HG03342 (cell line): ENCODE results near the gene TM2D3.

Experiments used
- ATAC-seq: cut with Tn5 transposase; IDR thresholded peaks from one replicate; pipeline ENCODE4 v1.9.1; 2021; ENCODE audit warnings: mild to moderate bottlenecking, moderate library complexity; ENCODE audit not compliant: unreplicated experiment

Gene TM2D3

DNA sequence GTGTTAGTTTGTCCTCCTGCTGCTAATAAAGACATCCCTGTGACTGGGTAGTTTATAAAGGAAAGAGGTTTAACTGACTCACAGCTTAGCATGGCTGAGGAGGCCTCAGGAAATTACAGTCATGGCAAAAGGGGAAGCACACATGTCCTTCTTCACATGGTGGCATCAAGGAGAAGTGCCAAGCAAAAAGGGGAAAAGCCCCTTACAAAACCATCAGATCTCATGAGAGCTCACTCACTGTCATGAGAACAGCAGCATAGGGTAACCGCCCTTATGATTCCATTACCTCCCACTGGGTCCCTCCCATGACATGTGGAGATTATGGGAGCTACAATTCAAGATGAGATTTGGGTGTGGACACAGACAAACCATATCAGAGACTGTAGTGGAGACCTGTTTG, 27.0 kb downstream of the TM2D3 start:
- ATAC-seq = no peak

DNA sequence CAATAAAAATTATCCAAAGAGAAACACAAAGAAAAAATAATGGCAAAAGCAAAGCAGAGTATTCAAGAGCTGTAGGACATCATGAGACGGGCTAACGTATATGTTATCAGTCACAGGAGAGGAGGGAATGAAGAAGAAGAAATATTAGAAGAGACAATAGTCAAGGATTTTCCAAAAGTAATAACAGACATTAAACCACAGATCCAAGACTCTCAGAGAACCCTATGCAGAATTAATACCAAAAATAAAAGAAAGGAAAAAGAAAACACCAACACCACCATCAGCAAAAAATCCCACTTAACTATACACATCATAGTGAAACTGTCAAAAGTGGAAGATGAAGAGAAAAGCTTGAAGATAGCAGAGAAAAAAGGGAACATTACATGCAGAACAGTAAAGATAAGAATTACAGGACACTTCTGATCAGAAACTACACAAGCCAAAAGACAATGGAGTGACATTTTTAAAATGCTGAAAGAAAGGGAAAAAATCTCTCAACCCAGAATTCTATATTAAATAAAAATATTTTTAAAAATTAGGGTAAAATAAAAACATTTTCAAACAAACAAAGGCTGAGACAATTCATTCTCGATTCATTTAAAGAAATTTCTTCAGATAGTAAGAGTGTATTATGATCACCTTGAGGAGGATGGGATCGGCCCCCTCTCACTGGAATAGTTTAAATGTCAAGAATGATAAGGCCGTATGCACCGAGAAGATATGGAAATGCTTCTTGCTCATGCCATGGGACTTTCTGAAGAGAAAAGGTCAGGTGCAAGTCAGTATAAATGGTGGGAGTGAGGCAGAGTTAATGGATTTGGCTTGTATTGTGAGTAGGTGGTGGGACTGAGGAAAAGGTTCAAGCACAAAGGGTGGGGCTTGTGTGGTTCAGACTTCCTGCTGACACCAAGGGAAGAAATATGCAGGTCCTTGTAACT, 28.5 kb downstream of the TM2D3 start:
- no peak for ATAC-seq

- no peak for ATAC-seq
Observed at GRCh38 chr15:101621961-101622360, 30.2 kb downstream of the TM2D3 start.

GRCh38 chr15:101620671-101621070, 31.5 kb downstream of the TM2D3 start:
- ATAC-seq = no peak

- no peak for ATAC-seq
Observed at GRCh38 chr15:101619615-101619865, 32.6 kb downstream of the TM2D3 start.

GRCh38 chr15:101618851-101619614, 33.1 kb downstream of the TM2D3 start:
- ATAC-seq = no peak

DNA sequence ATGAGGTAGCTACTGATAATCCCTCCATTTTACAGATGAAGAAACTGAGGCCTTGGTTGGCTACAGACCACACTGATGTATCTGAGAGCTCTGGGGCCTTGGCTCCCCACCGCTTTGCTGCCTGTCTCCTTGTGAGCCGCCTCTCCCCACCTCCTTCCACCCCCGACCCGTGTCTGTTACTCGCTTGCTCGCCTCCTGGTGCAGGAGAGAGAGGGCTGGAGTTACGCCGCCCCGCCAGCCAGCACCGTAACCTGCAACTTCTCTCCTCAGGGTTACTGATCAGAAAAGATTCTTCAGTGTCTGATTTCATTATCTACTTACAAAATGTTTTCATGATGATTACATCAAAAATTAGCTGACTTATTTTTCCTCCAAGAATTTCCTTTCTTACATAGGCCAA, 34.1 kb downstream of the TM2D3 start:
- ATAC-seq = no peak

DNA sequence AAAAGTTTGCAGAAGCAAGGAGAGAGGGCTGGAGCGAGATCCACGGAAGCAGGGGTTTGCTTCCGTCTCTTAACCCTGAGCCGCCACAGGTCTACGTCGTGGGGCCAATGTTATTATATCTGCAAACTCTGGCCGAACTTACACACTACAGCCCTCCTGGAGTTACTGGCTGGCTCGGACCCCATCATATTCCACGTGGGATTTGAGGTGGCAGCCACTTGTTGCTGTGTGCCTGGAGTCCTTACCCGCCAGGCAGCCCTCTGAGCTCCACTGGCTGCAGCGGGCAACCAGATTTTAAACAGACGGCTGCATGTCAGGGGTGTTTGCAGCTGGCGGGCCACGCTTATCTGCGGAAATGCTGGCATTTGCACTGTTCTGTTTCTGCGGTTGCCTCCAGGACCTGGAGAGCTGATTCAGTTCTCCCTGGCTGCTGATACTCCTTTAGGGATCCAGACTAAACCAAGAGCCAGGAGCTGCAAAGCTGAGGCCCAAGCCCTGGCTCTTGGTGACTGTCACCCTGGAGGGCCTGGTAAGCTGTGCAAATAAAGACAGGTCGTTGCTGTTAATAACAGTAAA, 34.7 kb downstream of the TM2D3 start:
- no peak for ATAC-seq

- ATAC-seq = no peak
Observed at GRCh38 chr15:101615986-101616848, 36.0 kb downstream of the TM2D3 start.

- ATAC-seq = no peak
Observed at GRCh38 chr15:101615414-101615985, 36.7 kb downstream of the TM2D3 start.

- no peak for ATAC-seq
Observed at GRCh38 chr15:101614761-101615160, 37.4 kb downstream of the TM2D3 start.

DNA sequence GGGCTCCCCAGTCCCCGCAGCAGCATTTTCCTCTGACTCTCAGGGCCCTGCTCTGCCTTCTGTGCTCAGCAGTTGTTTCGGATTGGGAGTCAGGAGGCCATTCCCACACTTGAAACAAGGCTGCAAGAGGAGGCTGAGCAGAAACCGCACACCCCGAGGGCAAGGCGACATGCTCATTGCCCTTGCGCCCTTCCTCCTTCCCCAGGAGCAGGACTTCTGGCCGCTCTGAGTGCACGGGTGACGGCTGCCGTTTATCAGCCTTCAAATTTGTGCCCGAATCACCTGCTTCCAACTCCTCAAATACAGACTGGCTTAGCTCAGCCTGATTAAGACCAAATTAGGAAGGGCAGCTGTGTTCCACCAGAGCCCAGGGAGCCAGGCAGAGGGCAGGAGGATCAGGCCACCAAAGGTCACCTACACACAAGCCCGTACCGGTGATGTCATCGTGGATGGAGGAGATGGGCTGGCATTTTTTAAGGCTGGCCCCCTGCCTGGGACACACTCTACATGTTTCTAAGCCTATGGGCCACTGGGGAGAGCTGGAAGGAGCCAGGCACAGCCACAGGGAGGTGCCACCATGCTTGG, 38.1 kb downstream of the TM2D3 start:
- ATAC-seq = no peak

DNA sequence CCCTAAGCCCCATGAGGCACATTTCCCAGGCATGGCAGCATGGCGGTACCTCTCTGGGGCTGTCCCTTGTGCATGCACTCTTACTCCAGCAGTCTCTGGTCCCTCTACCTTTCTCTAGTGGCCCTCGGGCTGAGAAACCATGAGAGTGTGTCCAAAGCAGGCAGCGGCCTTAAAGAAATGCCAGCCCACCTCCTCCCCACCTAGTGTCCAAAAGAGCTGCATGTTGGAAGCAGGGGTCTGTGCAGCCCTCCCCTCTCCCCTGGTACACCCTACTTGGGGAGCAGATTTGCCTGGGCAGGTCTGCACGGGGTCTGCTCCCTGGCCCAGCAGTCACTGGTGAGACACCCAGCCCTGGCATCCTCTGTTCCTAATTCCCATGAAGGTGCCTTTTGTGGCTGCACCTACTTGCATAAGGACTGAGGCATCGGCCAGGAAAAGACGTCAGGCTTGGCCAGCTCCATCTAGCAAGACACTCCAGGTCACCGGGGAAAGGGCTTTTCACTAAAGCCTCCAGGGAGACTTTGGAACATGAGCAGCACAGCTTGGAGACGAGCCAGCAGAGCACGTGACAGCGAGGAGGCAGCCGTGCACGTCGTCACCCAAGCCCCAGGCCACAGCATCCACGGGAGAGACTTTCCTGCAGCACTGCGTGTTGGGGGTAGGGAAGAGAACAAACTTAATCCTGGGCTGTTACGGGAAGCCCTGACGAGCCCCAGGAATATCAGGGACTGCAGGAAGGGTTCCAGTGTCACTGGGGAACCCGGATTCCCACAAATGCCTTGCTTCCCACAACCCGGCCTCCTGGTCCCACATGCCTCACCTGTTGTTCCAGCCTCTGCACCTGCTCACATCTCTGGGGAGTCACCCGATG, 38.8 kb downstream of the TM2D3 start:
- no peak for ATAC-seq

GRCh38 chr15:101612676-101613075, 39.5 kb downstream of the TM2D3 start:
- no peak for ATAC-seq

DNA sequence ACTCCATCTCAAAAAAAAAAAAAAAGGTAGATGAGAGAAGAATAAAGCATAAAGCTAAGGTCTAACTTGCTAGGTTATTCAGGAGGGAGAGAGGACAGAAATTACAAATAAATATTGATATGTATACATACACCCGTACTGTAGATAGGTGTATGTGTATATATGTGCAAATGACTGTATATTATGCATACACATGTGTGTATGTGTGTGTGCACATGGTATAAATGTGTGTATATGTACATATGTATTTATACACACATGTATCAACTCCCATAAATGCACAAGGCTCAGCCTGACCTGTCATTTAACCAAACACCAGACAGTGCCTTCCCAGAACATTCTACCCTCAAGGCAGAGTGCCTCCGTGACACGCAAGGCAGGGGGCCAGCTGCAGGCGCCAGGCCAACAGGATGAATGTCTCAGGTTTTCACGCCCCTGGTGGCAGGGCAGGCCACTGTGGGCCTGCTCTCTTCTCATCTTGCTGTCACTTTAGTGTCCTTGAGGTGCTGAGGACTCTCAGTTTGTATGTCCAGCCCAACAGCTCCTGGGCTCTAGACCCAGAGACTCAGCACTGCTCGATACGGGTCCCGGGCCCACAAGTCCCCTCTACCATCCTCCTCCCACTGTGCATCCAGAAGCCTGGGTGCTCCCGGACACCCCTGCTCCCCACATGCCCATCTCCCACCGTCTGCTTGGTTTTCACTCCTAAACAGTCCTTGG, 40.4 kb downstream of the TM2D3 start:
- no peak for ATAC-seq

DNA sequence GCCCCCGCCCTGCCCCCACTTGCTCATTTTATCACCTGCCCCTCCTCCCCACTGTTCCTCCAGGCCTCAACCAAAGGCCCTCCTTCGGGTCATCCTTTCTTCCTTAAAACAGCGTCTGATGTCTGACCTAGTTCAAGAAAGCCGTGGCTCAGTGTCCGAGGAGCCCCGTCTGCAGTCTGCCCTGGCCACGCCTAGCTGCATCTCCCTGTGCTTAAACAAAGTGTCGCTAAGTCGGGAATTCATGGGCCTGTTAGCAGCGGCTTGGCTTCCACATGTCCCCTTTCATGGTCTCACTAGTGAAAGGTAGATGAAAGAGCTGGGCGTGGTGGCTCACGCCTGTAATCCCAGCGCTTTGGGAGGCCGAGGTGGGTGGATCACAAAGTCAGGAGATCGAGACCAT, 41.2 kb downstream of the TM2D3 start:
- no peak for ATAC-seq

DNA sequence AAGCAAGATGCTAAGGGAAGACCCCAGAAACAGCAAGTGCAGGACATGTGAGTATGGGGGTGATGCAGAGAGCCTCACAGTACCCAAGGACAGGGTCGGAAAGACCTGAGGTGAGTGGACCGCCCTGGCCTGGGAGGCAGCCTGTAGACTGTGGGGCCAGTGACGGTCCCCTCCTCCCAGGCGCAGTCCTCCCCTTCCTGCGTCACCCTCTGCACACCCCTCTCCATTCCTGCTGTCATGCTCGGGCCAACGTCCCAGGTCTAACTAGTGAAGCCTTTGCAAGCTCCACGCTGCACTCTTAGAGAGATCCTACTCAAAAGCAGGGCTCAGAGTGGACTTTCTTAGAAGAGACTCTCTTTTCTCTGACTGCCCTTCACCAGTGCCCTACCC, 41.6 kb downstream of the TM2D3 start:
- ATAC-seq = no peak

DNA sequence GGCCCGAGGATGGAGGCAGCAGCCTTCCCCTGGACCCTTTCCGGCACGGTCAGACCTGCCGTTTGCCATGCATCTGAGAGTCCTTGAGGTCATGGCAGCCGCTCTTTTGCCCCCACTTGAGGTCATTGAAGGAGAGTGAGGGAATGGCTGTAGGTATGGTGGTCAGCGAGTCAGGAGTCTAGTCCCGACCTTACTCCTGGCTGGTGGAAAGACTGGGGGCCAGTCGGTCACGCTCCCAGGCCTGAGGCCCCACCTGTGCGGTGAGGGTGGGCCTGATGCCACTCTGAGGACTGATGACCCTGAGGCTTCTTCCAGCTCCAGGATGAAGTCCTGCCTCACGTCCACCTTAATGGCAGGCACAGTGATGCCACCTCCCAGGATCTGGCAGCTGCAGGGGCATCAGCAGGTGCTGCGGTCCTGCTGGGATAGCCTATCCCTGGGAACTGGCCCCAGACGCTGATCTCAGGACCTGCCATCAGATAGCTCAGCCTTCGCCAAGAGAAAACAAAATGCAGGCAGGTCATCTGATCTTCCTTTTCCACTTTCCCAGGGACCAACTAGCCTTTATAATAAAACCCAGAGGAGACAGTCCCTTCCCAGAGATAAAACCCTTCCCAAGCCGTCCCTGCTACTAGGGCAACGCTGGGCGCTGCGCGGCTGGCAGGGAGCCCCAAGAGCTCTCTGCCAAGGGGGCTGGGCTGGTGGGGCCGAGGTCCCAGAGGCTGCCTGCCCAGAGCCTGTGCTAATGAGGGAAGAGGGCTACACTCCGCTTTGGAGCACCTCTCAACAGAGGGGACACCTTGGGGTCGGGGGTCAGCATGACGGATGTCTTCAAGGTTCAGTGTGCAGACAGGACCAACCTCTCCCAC, 42.2 kb downstream of the TM2D3 start:
- ATAC-seq = no peak
